Endothelial cell of umbilical vein (primary cell): Measurements from ENCODE around the gene BMERB1.

Source experiments
- EZH2 ChIP-seq: IDR thresholded peaks from 2 replicates; pipeline ENCODE4 v1.6.1; 2012; ENCODE audit warnings: borderline replicate concordance, low read depth, mild to moderate bottlenecking, moderate library complexity, low read length, inconsistent platforms; ENCODE audit not compliant: severe bottlenecking
- JUN ChIP-seq: IDR thresholded peaks from 2 replicates; pipeline ENCODE4 v1.6.1; 2011; ENCODE audit warnings: borderline replicate concordance, low read depth; ENCODE audit not compliant: insufficient read length, insufficient read depth
- POLR2A ChIP-seq: IDR thresholded peaks from 2 replicates; pipeline ENCODE4 v1.6.1; 2012; ENCODE audit warnings: low read depth, mild to moderate bottlenecking, control low read depth, low read length
- TF ChIP-seq, protein P1 (sequence below), 2 donors: IDR thresholded peaks; 1 replicate in 1 of 2; 2 replicates in 1 of 2; pipeline ENCODE4 v1.5.1; 2011; ENCODE audit warnings: low read length in 2 of 2, mild to moderate bottlenecking in 2 of 2, moderate library complexity in 2 of 2, control low read depth in 1 of 2, inconsistent platforms in 1 of 2, low read depth in 1 of 2; ENCODE audit not compliant: insufficient read depth in 1 of 2; ENCODE audit errors: extremely low read depth in 1 of 2

DNA sequence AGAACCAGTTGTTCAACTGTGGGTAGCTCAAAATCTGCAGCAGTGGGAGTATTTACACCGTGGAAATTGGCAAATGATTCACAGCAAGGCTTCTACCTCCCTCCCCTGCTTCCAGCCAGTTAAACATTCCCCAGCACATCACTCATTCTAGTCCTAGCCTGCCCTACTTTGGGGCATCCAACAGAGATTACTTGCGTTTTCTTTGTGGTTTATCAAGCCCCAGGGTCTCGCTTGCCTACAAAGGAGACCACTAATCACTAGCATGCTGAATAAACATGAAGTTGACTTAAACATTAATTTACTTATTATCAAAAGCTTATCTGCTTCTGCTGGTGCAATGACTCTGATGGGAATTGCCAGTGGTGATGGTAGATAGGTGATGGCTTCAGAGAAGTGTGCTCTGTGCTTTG is 114.1 kb downstream of the BMERB1 start:
- TF ChIP-seq, protein P1, sequence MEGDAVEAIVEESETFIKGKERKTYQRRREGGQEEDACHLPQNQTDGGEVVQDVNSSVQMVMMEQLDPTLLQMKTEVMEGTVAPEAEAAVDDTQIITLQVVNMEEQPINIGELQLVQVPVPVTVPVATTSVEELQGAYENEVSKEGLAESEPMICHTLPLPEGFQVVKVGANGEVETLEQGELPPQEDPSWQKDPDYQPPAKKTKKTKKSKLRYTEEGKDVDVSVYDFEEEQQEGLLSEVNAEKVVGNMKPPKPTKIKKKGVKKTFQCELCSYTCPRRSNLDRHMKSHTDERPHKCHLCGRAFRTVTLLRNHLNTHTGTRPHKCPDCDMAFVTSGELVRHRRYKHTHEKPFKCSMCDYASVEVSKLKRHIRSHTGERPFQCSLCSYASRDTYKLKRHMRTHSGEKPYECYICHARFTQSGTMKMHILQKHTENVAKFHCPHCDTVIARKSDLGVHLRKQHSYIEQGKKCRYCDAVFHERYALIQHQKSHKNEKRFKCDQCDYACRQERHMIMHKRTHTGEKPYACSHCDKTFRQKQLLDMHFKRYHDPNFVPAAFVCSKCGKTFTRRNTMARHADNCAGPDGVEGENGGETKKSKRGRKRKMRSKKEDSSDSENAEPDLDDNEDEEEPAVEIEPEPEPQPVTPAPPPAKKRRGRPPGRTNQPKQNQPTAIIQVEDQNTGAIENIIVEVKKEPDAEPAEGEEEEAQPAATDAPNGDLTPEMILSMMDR (IDR thresholded peaks at IDR 0.05; ENCODE audit: extremely low read depth in 1 of 2, insufficient read depth in 1 of 2, low read depth in 1 of 2, low read length in 2 of 2), result no peak
- no peak for TF ChIP-seq POLR2A
- TF ChIP-seq EZH2, result no peak
- TF ChIP-seq JUN, result no peak
